HG03432 (cell line): ENCODE measurements around the gene CCNQ.

ENCODE experiments used
- ATAC-seq: cut with Tn5 transposase; IDR thresholded peaks from one replicate; pipeline ENCODE4 v1.9.1; 2021; ENCODE audit warnings: mild to moderate bottlenecking, moderate library complexity; ENCODE audit not compliant: unreplicated experiment

Gene CCNQ

DNA sequence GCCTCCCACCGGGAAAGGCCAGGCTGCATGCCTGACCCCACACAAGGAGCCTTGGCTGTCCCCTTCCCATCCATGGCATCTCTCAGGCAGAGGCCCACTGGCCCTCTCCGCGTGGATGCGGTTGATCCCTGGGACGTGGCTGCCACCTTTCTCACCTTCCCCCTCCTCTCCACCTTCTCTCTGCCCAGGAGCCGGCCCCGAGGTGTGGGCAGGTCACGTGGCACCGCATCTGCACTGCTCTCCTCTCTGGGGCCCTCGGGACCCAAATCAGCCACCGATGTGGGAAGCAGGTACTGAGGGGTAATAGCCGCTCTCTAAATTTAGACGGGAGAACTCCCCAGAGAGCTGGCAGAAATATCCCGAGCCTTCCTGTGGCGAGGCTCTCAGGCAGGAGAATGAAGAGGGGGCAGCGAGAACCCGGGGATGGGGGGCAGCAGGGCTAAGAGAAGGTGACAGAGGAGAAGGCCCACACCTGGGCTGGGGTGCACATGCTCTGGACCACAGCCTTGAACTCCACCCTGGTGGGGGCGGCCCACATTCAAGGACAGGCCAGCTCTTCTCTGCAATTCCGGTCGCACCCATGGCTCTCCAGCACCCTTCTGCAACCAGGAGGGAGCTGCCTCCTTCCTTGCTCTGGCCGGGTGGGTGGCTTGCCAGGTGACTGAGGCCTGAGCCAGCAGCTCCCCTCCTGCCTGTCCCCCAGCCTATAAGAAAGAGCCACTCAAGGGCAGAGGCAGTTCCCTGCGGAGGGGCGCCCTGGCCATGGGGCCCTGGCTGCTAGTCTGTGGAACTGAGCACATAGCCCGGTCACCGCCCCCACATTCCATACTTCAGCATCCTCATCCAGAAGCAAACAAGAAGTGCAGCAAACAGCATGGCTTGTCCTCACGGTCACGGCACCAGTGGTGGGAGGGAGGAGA, 38.4 kb upstream of the CCNQ start:
- no peak for ATAC-seq

DNA sequence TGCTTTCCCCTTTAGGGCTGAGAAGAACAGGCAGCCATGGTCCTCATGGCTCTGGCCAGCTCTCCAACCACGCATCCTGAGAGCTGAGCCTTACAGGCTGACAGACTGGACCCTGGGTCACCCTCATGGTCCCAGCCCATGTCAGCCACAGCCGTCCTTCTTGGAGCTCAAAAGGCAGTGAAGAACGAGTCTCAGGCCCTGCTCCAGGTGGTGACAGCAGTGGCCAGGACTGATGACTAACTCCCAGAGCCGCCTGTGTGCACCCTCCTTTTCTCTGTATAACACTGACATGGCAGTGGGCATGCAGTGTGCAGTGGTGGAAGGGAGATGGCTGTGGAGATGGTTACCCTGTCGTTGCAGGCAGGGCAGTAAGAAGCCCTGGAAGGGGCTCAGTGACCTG, 37.8 kb upstream of the CCNQ start:
- no peak for ATAC-seq

DNA sequence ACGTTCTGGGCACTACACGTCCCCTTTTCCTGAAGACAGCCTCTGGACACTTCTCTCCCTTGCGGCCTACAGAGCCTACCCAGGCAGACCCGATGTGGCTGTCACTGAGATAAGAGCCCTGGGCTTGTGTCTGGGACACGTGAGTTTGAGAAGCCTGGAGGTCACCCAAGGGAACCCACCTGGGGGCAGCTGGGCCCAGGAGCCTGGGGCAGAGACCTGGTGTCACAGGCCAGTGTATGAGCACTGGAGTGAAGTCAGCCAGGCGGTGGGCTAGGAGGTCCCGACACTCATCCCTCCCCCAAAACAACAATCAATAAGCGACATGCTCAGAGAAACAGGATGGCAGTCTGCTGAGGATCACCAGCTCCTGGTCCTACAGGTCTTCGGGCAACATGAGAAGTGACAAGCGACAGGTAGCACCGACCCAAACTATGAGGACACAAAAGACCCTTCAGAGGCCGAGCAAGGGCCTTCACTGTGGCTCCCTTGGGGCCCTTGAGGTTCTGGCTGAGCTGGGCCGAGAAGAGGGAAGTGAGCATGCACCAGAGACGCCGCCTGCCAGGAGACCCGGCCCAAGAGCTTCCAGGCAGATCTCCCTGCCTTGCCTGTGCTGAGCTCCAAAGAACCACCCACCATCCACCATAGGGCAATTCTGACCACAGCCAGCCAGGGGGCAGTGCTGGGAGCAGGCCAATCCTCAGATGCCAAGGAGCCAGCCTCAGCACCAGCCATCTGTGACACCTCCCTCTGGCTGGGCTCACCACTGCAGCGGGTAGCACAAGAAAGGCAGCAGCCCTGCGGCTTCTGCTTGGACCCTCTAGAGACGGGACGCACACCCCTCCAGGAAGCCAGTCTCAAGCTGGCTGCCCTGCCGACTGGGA, 37.1 kb upstream of the CCNQ start:
- ATAC-seq: no peak

GRCh38 chrX:153635388-153635787, 36.4 kb upstream of the CCNQ start:
- ATAC-seq: no peak

- ATAC-seq: no peak
Measured at GRCh38 chrX:153634832-153635231, 35.9 kb upstream of the CCNQ start.

DNA sequence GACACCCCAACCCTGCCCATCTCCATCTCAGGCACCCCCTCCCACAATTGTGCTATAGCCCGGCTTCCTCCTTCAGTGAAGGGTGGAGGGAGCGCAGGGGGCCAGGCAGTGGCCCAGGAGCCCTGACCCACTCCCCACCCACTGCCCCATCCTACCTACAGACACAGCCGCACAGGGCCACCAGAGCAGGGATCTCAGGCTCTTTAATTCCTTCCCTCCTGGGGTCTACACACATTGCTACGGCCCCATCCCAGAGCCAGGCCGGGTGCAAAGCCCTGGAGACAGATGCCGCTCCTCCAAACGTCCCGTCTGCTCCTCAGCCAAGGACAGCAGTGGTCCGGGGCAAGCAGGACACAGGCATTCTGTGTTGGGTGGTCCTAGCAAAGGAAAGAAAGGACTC, 35.3 kb upstream of the CCNQ start:
- ATAC-seq: no peak

- ATAC-seq: no peak
Measured at GRCh38 chrX:153633607-153634180, 34.8 kb upstream of the CCNQ start.

DNA sequence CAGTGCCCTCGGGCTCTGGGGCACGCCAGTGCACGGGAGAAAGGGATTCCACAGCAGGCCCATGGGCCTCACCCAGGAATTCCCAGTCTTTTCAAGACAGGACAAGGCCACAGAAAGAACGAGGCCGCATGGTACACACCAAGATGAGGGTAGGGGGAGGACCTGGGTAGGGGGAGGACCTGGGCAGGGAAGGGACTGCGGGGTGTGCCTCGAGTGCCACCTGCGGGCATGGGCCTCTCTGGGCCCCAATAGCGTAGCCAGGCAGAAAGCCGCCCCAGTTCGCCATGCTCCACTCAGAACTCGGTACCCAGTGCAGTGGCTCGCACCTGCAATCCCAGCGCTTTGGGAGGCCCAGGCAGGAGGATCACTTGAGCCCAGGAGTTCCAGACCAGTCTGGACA, 34.1 kb upstream of the CCNQ start:
- no peak for ATAC-seq

DNA sequence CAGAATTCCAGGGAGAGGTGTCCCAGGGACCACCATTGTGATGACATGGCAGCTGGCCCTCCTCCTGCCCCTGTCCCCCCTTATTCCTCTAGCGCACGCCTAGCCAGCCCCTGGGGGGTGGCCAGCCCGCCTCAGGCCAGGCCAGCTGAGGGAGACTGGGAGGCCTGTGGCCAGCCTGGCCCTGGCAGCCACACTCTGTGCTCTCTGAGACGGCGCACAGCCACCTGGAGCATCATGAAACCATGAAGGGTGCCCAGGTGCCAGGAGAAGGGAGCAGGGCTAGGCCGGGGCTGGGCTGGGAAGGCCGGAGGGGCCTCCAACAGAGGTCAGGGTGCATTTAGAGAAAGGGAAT, 33.6 kb upstream of the CCNQ start:
- ATAC-seq: no peak

DNA sequence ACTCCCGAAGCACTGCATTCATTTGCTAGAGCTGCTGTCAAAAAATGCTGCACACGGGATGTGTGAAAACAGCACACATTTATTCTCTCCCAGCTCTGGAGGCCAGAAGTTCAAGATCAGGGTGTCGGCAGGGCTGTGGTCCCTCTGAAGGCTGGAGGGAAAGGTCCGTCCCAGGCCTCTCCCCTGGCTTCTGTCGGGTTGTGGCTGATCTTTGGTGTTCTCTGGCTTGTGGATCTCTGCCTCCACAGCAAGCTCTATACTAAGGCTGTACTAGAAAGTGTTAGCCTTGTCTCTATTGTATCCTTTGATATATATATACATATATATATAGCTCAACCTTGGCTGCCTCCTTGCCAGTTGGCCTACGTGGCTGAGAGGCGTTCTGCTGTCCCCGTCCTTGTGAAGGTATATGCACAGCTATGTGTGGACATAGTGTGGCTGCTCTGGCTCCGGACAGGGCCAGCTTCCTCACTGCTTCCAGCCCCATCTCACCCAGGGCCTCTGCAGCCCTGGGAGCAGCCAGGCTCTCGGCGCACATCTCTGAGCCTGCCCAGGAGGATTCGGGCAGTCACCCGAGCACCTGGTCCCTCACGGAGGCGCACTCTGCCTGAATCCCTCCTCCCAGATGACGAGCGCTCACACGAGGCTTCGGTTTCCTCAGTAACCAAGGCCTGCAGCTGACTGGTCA, 33.1 kb upstream of the CCNQ start:
- ATAC-seq: no peak

DNA sequence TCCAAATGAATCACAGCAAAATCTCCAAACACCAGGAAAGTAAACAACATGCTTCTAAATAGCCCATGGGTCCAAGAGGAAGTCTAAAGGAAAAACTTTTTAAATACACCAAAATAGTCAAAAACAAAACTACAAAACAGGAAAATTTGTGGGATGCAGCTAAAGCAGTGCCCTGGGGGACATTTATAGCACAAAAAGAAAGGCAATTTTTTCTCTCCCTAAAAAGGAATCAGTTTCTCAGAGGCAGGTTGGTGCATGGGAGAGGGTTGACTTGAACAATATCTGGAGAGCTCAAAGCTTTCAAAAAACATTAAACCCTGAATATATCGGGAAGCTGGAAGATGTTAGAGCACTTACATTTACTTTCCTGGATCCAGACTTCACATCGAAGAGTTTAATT, 32.4 kb upstream of the CCNQ start:
- no peak for ATAC-seq

DNA sequence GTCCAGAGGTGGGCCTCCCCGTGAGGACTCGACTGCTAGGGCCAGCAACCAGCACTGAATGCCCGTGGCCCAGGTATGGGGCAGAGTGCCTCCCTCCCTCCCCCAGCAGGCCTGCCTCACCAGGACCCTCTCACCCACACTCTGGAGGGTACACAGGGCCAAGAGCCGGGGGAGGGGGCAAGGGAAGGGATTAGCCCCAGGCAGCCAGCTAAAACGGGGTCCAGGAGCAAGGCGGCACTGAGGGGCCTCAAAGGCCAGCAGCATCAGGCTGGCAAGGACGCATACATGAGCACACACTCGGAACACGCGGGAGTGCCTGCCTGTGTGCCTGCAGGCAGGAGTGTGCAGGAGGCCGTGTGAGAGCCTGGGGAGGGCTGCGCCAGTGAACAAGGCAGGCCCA, 29.7 kb upstream of the CCNQ start:
- no peak for ATAC-seq

GRCh38 chrX:153628129-153628528, 29.2 kb upstream of the CCNQ start:
- ATAC-seq: no peak

- ATAC-seq: no peak
Measured at GRCh38 chrX:153627675-153628111, 28.8 kb upstream of the CCNQ start.

- no peak for ATAC-seq
Measured at GRCh38 chrX:153626863-153627674, 28.1 kb upstream of the CCNQ start.

DNA sequence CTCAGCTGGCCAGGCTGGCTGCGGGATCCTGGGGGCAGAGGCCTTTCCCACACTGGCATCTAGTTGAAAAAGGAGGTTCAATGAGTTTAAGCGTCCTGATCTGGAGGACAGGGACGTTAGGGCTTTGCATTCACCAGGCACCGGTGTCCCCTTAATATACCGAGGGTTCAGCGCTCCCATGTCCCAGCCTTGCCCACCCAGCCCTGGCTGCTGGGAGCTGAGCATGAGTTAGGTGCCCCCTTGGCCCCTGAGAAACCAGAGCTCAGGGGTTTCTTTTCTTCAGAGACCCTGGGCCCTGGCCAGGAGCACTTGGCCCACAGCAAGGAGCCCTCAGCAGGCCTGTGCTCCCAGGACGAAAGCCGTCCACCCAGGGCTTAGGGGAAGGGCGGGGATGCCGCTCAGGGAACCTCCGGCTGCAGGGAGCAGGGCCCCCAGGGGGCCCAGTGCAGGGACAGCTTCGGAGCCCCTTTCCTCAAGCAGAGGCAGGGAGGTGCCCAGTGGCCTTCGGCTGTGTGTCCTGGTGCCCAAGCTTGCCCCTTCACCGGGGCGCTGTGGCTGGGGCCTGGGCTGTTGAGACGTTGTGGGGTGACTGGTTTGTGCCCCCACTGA, 27.2 kb upstream of the CCNQ start:
- ATAC-seq: no peak

DNA sequence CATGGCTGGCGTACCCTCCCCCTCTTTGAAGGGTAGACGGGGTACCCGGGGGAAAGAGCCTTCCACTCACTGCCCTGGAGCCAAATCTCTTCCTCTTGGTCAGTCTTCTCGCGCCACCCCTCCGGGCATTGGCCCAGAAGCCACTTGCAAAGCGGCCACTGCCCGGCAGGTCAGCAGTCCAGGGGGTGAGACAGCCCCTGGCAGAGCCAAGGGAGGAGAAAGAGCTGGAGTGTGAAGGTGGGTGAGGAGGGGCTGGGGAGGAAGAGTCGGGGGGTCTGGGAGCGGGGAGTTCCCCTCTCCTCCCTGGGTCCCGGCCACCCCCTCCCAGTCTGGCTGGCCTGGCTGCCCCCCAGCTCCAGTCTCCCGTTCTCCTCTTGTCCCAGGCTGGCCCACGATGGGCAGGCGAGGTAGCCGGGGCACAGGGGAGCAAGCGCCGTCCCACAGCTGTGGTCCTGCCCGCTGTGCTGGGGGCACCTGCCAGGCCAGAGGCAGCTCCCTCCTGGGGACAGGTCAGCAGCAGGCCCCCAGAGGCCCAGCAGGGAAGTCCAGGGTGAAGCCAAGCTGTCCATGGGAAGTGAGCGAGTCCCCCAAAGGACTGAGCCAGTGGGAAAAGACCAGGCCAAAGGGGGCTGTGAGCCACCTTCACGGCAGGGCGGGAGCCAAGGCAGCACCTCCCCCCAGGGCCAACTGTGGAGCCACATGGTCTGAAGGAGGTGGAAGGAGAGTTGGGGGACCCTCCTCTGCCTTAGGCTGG, 26.5 kb upstream of the CCNQ start:
- no peak for ATAC-seq

DNA sequence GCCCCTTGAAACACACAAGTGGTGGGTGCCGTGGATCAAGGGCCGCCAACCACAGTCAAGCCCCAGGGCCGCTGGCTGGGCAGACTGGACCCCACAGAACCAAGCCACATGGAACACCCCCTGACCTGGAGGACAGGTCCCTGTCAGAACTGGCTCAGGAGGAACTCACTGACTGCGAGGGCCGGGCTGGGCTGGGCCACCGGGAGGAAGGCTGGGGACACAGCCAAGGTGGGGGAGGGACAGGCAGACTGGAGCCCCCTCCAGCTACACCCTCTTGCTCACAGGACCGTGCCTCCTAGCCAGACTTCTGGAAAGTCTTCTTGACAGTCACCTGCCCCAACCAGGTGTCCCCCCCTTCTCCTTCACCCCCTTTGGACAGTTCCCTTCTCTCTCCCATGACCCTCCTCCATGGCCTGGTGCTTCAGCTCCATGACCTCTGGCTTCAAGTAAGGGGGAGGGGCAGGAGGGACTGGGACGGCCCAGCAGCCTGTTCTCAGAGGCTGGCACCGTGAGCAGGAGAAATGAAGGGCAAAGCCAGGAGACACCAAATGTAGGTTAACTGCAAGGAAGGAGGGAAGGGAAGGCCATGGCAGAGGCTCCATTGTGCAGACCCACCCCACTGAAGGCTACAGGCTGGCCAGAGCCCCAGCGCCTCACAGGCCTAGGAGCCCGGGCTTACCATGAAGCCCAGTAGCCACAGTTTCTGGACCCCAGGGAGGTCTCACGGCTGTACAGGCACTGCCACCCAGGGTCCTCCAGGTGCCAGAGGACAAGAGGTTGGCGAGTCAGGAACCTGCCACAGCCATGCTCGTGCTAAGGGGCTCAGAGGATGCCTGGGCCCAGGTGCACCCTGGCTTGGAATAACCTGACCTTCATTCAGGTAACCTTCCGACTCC, 25.5 kb upstream of the CCNQ start:
- no peak for ATAC-seq
